HG03469 (cell line): Measurements from ENCODE around the gene GFRAL.
"Not testable (repeated sequence)": the region's sequence is repeated elsewhere in the genome, so short reads cannot be mapped to it uniquely, and the experiment has no call there.

Experiments used
- ATAC-seq: cut with Tn5 transposase; IDR thresholded peaks from one replicate; pipeline ENCODE4 v1.9.1; 2021; ENCODE audit warnings: mild to moderate bottlenecking, moderate library complexity, moderate number of reproducible peaks; ENCODE audit not compliant: unreplicated experiment

Gene GFRAL

GRCh38 chr6:55327169-55327568 lies at the start of gene GFRAL:
TSS of gene GFRAL (plus strand) at chr6:55327469. CDS start at chr6:55327555, 86 bp downstream.
- no peak for ATAC-seq

GRCh38 chr6:55277646-55278045 lies 49.6 kb upstream of the GFRAL start:
- ATAC-seq: no peak

GRCh38 chr6:55281215-55281614 lies 46.1 kb upstream of the GFRAL start:
- ATAC-seq: no peak

GRCh38 chr6:55282115-55282514 lies 45.2 kb upstream of the GFRAL start:
- no peak for ATAC-seq

- ATAC-seq: no peak
Observed at GRCh38 chr6:55286824-55287223, 40.4 kb upstream of the GFRAL start.

GRCh38 chr6:55290736-55291135 lies 36.5 kb upstream of the GFRAL start:
- no peak for ATAC-seq

- ATAC-seq: no peak
Observed at GRCh38 chr6:55293116-55293515, 34.2 kb upstream of the GFRAL start.

GRCh38 chr6:55297214-55297613 lies 30.1 kb upstream of the GFRAL start:
- not testable (repeated sequence) for ATAC-seq

GRCh38 chr6:55299286-55299985 lies 27.8 kb upstream of the GFRAL start:
- ATAC-seq: no peak

GRCh38 chr6:55304747-55305146 lies 22.5 kb upstream of the GFRAL start:
- no peak for ATAC-seq

GRCh38 chr6:55319961-55320695 lies 7.1 kb upstream of the GFRAL start:
- ATAC-seq: no peak

- no peak for ATAC-seq
Observed at GRCh38 chr6:55320696-55321086, 6.6 kb upstream of the GFRAL start.

- no peak for ATAC-seq
Observed at GRCh38 chr6:55377150-55377549, 49.9 kb downstream of the GFRAL start.

- ATAC-seq: no peak
Observed at GRCh38 chr6:55379471-55379870, 52.2 kb downstream of the GFRAL start.

GRCh38 chr6:55379895-55380294 lies 52.6 kb downstream of the GFRAL start:
- ATAC-seq: no peak

GRCh38 chr6:55388211-55388610 lies 60.9 kb downstream of the GFRAL start:
- no peak for ATAC-seq

- no peak for ATAC-seq
Observed at GRCh38 chr6:55395871-55396270, 68.6 kb downstream of the GFRAL start.

GRCh38 chr6:55397986-55398385 lies 70.7 kb downstream of the GFRAL start:
- ATAC-seq: no peak

- no peak for ATAC-seq
Observed at GRCh38 chr6:55399351-55399750, 72.1 kb downstream of the GFRAL start.

GRCh38 chr6:55405474-55406235 lies 78.4 kb downstream of the GFRAL start:
- no peak for ATAC-seq

GRCh38 chr6:55410674-55411073 lies 83.4 kb downstream of the GFRAL start:
- no peak for ATAC-seq

GRCh38 chr6:55423933-55424332 lies 96.7 kb downstream of the GFRAL start:
- no peak for ATAC-seq
